GM06990 (cell line): ENCODE data around the gene IQCK.
"Not testable (repeated sequence)": the region's sequence is repeated elsewhere in the genome, so short reads cannot be mapped to it uniquely, and the experiment has no call there.

Experiments used
- DNase-seq: peaks from one replicate; pipeline ENCODE4 v3.0.0-alpha.2; 2011; ENCODE audit not compliant: insufficient read length; ENCODE audit errors: extremely low read depth
- H3K27me3 ChIP-seq: replicated peaks from 2 replicates; pipeline ENCODE4 v1.6.0; 2011; ENCODE audit warnings: low read length; ENCODE audit not compliant: control insufficient read depth, insufficient read depth
- H3K36me3 ChIP-seq: 2 replicates; pipeline ENCODE4 v1.5.1; 2011; ENCODE audit warnings: low read length; ENCODE audit not compliant: control insufficient read depth, insufficient read depth
- H3K4me3 ChIP-seq: replicated peaks from 2 replicates; pipeline ENCODE4 v1.5.1; 2011; ENCODE audit warnings: low read depth, mild to moderate bottlenecking, control low read depth, low read length
- TF ChIP-seq, protein P1 (sequence below): IDR thresholded peaks from 2 replicates; pipeline ENCODE4 v1.5.1; 2011; ENCODE audit warnings: low read length, control low read depth, mild to moderate bottlenecking, inconsistent platforms; ENCODE audit not compliant: insufficient read depth, poor library complexity, severe bottlenecking

The IQCK gene, protein sequence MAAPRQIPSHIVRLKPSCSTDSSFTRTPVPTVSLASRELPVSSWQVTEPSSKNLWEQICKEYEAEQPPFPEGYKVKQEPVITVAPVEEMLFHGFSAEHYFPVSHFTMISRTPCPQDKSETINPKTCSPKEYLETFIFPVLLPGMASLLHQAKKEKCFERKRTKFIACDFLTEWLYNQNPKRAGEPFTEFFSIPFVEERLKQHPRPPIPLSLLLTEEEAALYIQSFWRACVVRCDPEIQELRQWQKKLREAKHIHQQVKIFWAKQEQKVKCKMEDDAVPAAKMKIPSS

DNA sequence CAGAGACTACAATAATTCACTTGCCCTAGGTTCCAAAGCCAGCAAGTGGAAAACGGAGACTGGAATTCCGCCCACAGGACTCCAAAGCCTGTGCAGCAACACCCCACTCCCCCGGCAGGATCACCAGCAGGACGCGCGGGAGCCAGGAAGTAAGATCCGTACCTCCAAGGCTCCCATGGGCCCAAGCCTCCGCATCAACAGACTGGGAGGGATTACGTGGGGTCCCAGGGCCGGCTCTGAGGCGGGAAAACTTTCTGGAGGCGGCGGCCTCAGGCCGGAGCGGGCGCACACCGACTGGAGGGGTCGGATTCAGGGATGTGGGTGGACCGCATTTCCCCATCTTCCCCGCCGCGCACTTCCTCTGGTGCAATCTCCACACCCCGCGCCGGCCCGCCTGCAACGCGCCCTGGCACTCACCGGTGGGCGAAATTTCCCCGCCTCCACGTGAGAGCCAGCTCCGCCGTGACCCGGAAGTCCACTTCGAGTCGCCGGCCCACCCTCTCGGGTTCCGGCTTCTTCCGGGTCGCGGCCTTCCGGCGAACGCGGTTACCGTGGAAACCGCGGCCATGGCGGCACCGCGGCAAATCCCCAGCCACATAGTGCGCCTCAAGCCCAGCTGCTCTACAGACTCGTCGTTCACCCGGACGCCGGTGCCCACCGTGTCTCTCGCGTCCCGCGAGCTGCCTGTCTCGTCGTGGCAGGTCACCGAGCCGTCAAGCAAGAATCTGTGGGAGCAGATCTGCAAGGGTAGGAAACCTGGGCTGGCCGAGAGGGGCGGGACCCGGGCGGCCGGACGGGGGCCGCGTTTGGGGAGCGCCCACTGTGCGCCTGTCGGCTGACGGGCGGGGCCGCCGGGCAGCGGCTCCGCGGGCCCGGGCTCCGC is at the start of gene IQCK, which contains the start of gene KNOP1:
IQCK (plus strand) TSS at position 531 of the 883 bp plus-strand sequence; CDS start at position 567, 36 bp downstream.
KNOP1 (minus strand) TSS at position 487 of the 883 bp plus-strand sequence. CDS start 3,192 bp downstream, outside the sequence.
- DNase-seq = peak; percentile 92
- Histone ChIP-seq H3K27me3 (no peaks in the 10 kb centered on the region), H3K36me3 (peaks cover 3% of the 10 kb centered on the region), H3K4me3 (peak within 1 kb of the TSS; percentile 95)
- TF ChIP-seq, protein P1, sequence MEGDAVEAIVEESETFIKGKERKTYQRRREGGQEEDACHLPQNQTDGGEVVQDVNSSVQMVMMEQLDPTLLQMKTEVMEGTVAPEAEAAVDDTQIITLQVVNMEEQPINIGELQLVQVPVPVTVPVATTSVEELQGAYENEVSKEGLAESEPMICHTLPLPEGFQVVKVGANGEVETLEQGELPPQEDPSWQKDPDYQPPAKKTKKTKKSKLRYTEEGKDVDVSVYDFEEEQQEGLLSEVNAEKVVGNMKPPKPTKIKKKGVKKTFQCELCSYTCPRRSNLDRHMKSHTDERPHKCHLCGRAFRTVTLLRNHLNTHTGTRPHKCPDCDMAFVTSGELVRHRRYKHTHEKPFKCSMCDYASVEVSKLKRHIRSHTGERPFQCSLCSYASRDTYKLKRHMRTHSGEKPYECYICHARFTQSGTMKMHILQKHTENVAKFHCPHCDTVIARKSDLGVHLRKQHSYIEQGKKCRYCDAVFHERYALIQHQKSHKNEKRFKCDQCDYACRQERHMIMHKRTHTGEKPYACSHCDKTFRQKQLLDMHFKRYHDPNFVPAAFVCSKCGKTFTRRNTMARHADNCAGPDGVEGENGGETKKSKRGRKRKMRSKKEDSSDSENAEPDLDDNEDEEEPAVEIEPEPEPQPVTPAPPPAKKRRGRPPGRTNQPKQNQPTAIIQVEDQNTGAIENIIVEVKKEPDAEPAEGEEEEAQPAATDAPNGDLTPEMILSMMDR = no peak

DNA sequence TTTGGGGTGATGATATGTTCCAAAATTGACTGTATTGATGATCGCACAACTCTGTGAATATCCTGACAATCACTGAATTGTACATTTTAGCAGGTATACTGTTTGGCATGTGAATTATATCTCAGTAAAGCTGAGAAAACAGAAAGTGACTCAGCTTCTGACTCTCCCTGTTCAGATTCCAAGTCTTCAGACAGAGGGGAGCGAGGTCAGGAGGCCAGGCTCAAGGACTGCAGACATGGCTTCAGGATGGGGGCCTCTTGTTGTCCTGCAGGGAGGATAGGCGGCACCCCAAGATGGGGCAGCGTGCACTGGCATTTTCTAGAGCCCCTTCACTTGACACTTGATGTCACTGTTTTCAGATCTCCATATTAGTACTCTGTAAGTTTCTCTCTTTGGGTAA is 45.7 kb upstream of the IQCK start:
- DNase-seq = no peak
- TF ChIP-seq, protein P1 = no peak
- H3K4me3 ChIP-seq = no peak overlapping the region
- no peaks in the 10 kb centered on the region for H3K27me3 ChIP-seq
- peaks cover under 1% of the 10 kb centered on the region for H3K36me3 ChIP-seq

DNA sequence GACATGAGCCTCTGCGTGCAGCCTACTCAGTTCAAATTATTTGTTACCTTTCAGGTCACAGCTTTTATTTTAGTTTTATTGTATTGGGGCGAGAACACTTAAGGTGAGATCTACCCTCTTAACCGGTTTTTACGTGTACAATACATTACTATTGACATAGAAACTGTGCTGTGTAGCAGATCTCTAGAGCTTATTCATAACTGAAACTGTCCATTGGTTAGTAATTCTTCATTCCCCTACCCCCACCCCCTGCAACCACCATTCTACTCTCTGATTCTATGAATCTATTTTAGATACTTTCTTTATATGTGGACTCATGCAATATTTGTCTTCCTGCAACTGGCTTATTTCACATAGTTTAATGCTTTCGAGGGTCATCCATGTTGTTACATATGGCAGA is 43.6 kb upstream of the IQCK start:
- H3K36me3 ChIP-seq = peaks cover 2% of the 10 kb centered on the region
- TF ChIP-seq, protein P1 = no peak
- H3K27me3 ChIP-seq = no peaks in the 10 kb centered on the region
- H3K4me3 ChIP-seq = no peak overlapping the region
- no peak for DNase-seq

DNA sequence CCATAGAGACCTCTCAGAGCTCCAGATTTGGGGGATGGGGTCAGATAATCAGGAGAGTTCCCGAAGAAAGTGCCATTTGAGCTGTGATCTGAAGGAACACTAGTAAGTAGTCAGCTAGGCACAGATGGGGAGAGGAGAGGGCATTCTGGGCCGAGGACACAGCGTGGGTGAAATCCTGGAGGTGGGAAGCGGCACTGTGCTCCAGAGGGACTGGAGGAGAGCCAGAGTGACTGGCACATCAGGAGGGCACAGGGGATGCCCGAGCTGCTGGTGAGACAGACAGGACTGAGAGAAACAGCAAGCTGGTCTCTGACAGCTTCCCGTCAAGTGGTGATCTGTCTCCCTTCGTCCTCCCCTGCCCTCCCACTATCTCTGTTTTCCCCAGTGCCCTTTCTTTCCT is 40.7 kb upstream of the IQCK start:
- TF ChIP-seq, protein P1 = no peak
- Histone ChIP-seq H3K36me3 (peaks cover 4% of the 10 kb centered on the region), H3K27me3 (no peaks in the 10 kb centered on the region)

DNA sequence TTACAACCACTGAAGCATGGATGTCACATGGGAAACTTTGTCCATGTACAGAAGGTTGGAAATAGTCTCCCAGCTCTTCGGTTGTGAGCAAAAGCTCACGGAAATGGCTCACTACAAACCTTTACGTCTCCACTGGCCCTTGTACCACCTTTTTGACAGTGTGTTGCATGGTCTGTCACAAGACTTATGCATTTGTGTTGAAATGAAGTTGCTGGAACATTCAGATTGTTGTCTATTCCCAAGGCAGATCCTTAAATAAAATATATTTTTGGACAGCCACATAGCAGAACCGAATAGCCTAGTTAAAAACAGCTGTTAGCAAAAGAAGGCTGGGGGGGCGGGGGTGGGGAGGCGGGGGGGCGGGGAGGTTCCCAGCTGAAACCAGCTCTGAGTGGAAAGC is 39.3 kb upstream of the IQCK start:
- Histone ChIP-seq H3K27me3 (no peaks in the 10 kb centered on the region), H3K36me3 (peaks cover 5% of the 10 kb centered on the region), H3K4me3 (no peak overlapping the region)
- no peak for DNase-seq
- TF ChIP-seq, protein P1 = no peak

More for the DNA sequence above, 40.7 kb upstream of the IQCK start:
- H3K4me3 ChIP-seq = no peak overlapping the region
- no peak for DNase-seq

DNA sequence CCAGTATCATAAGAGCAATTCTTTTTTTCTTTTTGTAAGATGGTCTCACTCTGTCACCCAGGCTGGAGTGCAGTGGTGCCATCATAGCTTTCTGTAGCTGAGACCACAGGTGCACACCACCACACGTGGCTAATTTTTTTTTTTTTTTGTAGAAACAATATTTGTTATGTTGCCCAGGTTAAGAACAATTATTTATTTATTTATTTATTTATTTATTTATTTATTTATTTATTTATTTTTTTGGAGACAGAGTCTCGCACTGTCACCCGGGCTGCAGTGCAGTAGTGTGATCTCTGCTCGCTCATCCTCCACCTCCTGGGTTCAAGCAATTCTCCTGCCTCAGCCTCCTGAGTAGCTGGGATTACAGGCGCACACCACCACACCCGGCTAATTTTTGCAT is 38.8 kb upstream of the IQCK start:
- H3K27me3 ChIP-seq, H3K4me3 ChIP-seq, DNase-seq, H3K36me3 ChIP-seq: not testable (repeated sequence)
